Panc1 (cell line): ENCODE data around the gene PBXIP1.

Experiments used
- POLR2AphosphoS5 ChIP-seq: IDR thresholded peaks from 2 replicates; pipeline ENCODE4 v1.6.1; 2012; ENCODE audit warnings: mild to moderate bottlenecking, low read depth, low read length, moderate library complexity
- REST ChIP-seq, 2 experiments: IDR thresholded peaks; 2 replicates each; pipeline ENCODE4 v1.6.1; 2011 to 2012; ENCODE audit warnings: low read depth in 2 of 2, control low read depth in 1 of 2, low read length in 1 of 2, mild to moderate bottlenecking in 1 of 2, moderate library complexity in 1 of 2; ENCODE audit not compliant: insufficient read depth in 1 of 2

- TF ChIP-seq REST (IDR thresholded peaks at IDR 0.05; ENCODE audit: insufficient read depth in 1 of 2, low read depth in 2 of 2, low read length in 1 of 2) (no peak), POLR2AphosphoS5 (no peak)
Measured at GRCh38 chr1:154969246-154969645, 13.3 kb upstream of the PBXIP1 start.
